Osteoblast (primary cell): Measurements from ENCODE around the gene PTPRH. TPM values are rescaled to one million over a fixed set of nuclear protein-coding genes. Genes with fewer than 3 reads are reported as not detected.

Source experiments
- DNase-seq: peaks from one replicate; pipeline ENCODE4 v3.0.0; 2011; ENCODE audit warnings: low spot score, mixed read lengths; ENCODE audit not compliant: insufficient read length; ENCODE audit errors: missing footprints
- H2AFZ ChIP-seq: 2 replicates; pipeline ENCODE4 v1.6.0; 2011; ENCODE audit warnings: mild to moderate bottlenecking, low read length
- H3K27ac ChIP-seq: 2 replicates; pipeline ENCODE4 v1.5.1; 2011; ENCODE audit warnings: mild to moderate bottlenecking, low read depth, low read length, moderate library complexity
- H3K27me3 ChIP-seq: 2 replicates; pipeline ENCODE4 v1.6.0; 2012; ENCODE audit warnings: mild to moderate bottlenecking, control low read depth, inconsistent platforms, low read length, moderate library complexity; ENCODE audit not compliant: insufficient read depth
- H3K36me3 ChIP-seq: 2 replicates; pipeline ENCODE4 v1.5.1; 2011; ENCODE audit warnings: mild to moderate bottlenecking, low read length, control low read depth, moderate library complexity; ENCODE audit not compliant: insufficient read depth
- H3K4me1 ChIP-seq: 2 replicates; pipeline ENCODE4 v1.5.1; 2011; ENCODE audit warnings: mild to moderate bottlenecking, low read length, control low read depth, moderate library complexity; ENCODE audit not compliant: insufficient read depth
- H3K4me2 ChIP-seq: 2 replicates; pipeline ENCODE4 v1.6.0; 2011; ENCODE audit warnings: mild to moderate bottlenecking, low read length; ENCODE audit not compliant: insufficient read depth
- H3K4me3 ChIP-seq: fragments of 200-600 bp; sonication (generic); 3 replicates; pipeline ENCODE4 v1.5.1; 2012; ENCODE audit warnings: mild to moderate bottlenecking, low read length, inconsistent platforms; ENCODE audit not compliant: insufficient read depth
- H3K79me2 ChIP-seq: 2 replicates; pipeline ENCODE4 v1.6.0; 2012; ENCODE audit warnings: mild to moderate bottlenecking, low read length, control low read depth, inconsistent platforms; ENCODE audit not compliant: insufficient read depth
- H3K9me3 ChIP-seq: 2 replicates; pipeline ENCODE4 v1.5.1; 2011; ENCODE audit warnings: low read depth, low read length, control low read depth
- H4K20me1 ChIP-seq: 2 replicates; pipeline ENCODE4 v1.6.0; 2012; ENCODE audit warnings: mild to moderate bottlenecking, low read length, control low read depth; ENCODE audit not compliant: insufficient read depth
- total RNA-seq: library from RNA; depleted of rRNA; stranded (reverse); fragments of >200 nt; gene quantifications from 2 replicates; pipeline ENCODE4 v1.2.3, GENCODE V29; 2012
- TF ChIP-seq, protein P1 (sequence below): IDR thresholded peaks from 2 replicates; pipeline ENCODE4 v1.5.1; 2011; ENCODE audit warnings: mild to moderate bottlenecking, low read depth, low read length, moderate library complexity; ENCODE audit errors: extremely low read depth

The PTPRH gene
- total RNA-seq, 1 donor, result 1.1 TPM

DNA sequence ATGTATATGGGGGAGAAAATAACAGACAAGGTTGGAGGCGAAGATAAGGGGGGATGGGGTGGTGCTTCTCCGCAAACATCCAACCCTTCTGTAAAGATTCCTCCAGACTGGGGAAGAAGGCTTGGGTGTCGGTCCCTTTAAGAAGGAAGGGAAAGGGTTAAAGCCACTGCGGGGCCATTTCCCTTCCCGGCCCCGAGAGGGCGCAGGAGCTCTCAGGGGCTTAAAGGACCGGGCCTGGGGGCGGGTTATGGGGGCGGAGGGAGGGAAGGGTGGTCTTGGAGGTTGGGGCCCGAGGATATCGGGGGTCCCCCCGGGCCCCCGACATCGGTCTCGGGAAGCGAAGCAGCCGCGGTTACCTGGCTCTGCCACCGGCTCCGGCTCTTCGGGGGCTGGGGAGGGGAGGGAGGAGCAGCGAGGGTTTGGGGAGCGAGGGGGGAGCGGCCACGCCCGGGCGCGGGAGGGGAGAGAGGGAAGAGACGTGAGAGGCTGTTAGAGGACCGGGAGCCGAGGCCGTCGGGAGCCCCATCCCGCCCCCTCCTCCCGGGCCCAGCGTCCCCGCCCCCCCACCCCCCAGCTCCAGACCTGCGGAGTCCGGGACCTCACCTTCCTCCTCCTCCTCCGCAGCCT, 63.1 kb downstream of the PTPRH start:
- no peaks in the 10 kb centered on the region for H3K4me1 ChIP-seq
- no peaks in the 10 kb centered on the region for H3K79me2 ChIP-seq
- H3K9me3 ChIP-seq, result no peaks in the 10 kb centered on the region
- H2AFZ ChIP-seq, result no peak overlapping the region
- H4K20me1 ChIP-seq, result no peaks in the 10 kb centered on the region
- H3K27me3 ChIP-seq, result peaks cover 52% of the 10 kb centered on the region
- no peaks in the 10 kb centered on the region for H3K36me3 ChIP-seq
- TF ChIP-seq, protein P1, sequence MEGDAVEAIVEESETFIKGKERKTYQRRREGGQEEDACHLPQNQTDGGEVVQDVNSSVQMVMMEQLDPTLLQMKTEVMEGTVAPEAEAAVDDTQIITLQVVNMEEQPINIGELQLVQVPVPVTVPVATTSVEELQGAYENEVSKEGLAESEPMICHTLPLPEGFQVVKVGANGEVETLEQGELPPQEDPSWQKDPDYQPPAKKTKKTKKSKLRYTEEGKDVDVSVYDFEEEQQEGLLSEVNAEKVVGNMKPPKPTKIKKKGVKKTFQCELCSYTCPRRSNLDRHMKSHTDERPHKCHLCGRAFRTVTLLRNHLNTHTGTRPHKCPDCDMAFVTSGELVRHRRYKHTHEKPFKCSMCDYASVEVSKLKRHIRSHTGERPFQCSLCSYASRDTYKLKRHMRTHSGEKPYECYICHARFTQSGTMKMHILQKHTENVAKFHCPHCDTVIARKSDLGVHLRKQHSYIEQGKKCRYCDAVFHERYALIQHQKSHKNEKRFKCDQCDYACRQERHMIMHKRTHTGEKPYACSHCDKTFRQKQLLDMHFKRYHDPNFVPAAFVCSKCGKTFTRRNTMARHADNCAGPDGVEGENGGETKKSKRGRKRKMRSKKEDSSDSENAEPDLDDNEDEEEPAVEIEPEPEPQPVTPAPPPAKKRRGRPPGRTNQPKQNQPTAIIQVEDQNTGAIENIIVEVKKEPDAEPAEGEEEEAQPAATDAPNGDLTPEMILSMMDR, result peak; percentile 37
- no peak overlapping the region for H3K4me2 ChIP-seq
- H3K4me3 ChIP-seq, result no peak overlapping the region
- H3K27ac ChIP-seq, result no peak overlapping the region
- peak; percentile 86 for DNase-seq

DNA sequence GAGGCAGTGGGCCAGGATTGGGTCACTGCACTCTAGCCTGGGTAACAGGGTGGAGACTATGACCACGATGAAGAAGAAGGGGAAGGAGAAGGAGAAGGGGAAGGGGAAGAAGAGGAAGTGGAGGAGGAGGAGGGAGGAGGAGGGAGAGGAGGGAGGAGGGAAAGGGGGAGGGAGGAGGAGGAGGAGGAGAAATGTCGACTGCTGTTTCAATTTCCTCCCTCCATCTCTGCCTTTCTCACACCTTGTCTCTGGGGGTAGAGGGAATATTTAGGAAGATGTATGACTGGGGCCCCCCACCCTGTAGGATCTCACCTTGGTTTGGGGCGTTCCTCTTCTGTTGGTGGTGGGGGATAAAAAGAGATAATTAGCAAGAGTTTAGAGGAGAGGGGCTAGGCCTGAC, 64.1 kb downstream of the PTPRH start:
- H4K20me1 ChIP-seq, result no peaks in the 10 kb centered on the region

DNA sequence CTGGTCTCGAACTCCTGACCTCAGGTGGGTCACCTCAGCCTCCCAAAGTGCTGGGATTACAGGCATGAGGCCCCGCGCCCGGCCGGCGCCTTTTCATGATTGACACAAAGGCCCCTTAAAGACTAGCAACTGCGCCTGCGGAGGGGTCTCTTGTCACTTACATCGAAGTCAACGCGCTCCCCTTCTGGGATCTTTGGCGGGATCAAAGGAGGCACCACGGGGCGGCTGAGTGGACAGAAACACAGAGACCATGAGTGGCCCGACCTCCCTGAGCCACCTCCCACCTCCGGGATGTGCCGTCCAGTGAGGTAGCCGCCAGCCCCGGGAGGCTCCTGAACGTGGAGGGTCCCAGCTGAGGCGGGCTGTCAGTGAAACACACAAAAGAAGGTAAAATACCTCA, 67.6 kb downstream of the PTPRH start:
- no peaks in the 10 kb centered on the region for H3K9me3 ChIP-seq
- no peak overlapping the region for H2AFZ ChIP-seq
- H4K20me1 ChIP-seq, result no peaks in the 10 kb centered on the region
- TF ChIP-seq, protein P1, result no peak
- DNase-seq, result no peak
- H3K4me2 ChIP-seq, result no peak overlapping the region
- no peak overlapping the region for H3K4me3 ChIP-seq
- H3K4me1 ChIP-seq, result no peaks in the 10 kb centered on the region
- H3K79me2 ChIP-seq, result no peaks in the 10 kb centered on the region
- H3K36me3 ChIP-seq, result no peaks in the 10 kb centered on the region
- peaks cover 34% of the 10 kb centered on the region for H3K27me3 ChIP-seq
- no peak overlapping the region for H3K27ac ChIP-seq

More for the DNA sequence above, 64.1 kb downstream of the PTPRH start:
- Histone ChIP-seq H2AFZ (no peak overlapping the region), H3K79me2 (no peaks in the 10 kb centered on the region), H3K4me2 (no peak overlapping the region), H3K9me3 (no peaks in the 10 kb centered on the region), H3K4me3 (no peak overlapping the region), H3K27me3 (peaks cover 52% of the 10 kb centered on the region), H3K36me3 (no peaks in the 10 kb centered on the region), H3K4me1 (no peaks in the 10 kb centered on the region), H3K27ac (no peak overlapping the region)
- DNase-seq, result no peak
- TF ChIP-seq, protein P1, result no peak

DNA sequence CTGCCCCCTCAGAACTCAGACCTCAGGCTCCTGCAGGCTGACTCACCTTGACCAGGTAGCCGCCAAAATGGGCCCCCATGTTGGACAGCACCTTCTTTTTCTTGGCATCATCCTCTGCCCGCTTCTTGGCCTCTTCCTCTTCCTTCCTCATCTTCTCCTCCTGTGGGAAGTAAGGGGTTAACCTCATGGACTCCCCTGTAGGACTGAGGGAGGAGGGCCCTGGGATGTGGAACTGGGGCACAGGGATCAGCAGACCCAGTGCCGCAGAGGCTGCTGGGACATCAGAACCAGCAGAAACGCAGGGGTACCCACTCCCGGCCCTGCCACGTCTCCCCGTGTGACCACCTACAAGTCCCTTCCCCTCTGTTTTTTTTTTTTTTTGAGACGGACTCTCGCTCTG, 71.4 kb downstream of the PTPRH start:
- H3K4me1 ChIP-seq, result no peaks in the 10 kb centered on the region
- H4K20me1 ChIP-seq, result no peaks in the 10 kb centered on the region
- no peak overlapping the region for H3K4me3 ChIP-seq
- no peaks in the 10 kb centered on the region for H3K36me3 ChIP-seq
- no peak overlapping the region for H3K4me2 ChIP-seq
- no peaks in the 10 kb centered on the region for H3K9me3 ChIP-seq
- TF ChIP-seq, protein P1, result no peak
- H3K27me3 ChIP-seq, result peaks cover 18% of the 10 kb centered on the region
- H3K27ac ChIP-seq, result no peak overlapping the region
- DNase-seq, result peak; percentile 21
- H3K79me2 ChIP-seq, result no peaks in the 10 kb centered on the region
- no peak overlapping the region for H2AFZ ChIP-seq
